CD14-positive monocyte (primary cell): ENCODE measurements around the gene HERPUD2. TPM values are rescaled to one million over a fixed set of nuclear protein-coding genes. Genes with fewer than 3 reads are reported as not detected.
"Not testable (repeated sequence)": the region's sequence is repeated elsewhere in the genome, so short reads cannot be mapped to it uniquely, and the experiment has no call there.

Experiments used
- DNase-seq, 3 donors: peaks; one replicate each; pipeline ENCODE4 v3.0.0-alpha.2; 2011 to 2022
- H2AFZ ChIP-seq: 2 replicates; pipeline ENCODE4 v1.6.0; 2012; ENCODE audit warnings: mild to moderate bottlenecking, low read depth, low read length, inconsistent platforms; ENCODE audit not compliant: insufficient read depth, poor library complexity, severe bottlenecking
- H3K27ac ChIP-seq, 2 donors: 1 replicate in 1 of 2; 2 replicates in 1 of 2; pipeline ENCODE4 v1.5.1; 2012 to 2013; ENCODE audit warnings: low read length in 2 of 2, control low read depth in 1 of 2, inconsistent platforms in 1 of 2, low read depth in 1 of 2, mild to moderate bottlenecking in 1 of 2
- H3K27me3 ChIP-seq, 2 donors: one replicate each; pipeline versions ENCODE4 v1.6.0 to v1.6.1; 2011 to 2013; ENCODE audit warnings: low read length in 2 of 2; ENCODE audit not compliant: control insufficient read depth in 2 of 2, insufficient read depth in 2 of 2
- H3K36me3 ChIP-seq, 2 donors: replicated peaks in 1 of 2; 1 replicate in 1 of 2; 2 replicates in 1 of 2; pipeline versions ENCODE4 v1.5.1 to v1.6.1; 2012 to 2013; ENCODE audit warnings: low read length in 2 of 2, control low read depth in 1 of 2, inconsistent platforms in 1 of 2, mild to moderate bottlenecking in 1 of 2; ENCODE audit not compliant: insufficient read depth in 2 of 2, control insufficient read depth in 1 of 2
- H3K4me1 ChIP-seq, 2 donors: 1 replicate in 1 of 2; 2 replicates in 1 of 2; pipeline versions ENCODE4 v1.5.1 to v1.6.1; 2012 to 2013; ENCODE audit warnings: low read length in 2 of 2, control low read depth in 1 of 2, inconsistent platforms in 1 of 2, mild to moderate bottlenecking in 1 of 2, moderate library complexity in 1 of 2; ENCODE audit not compliant: insufficient read depth in 2 of 2, control insufficient read depth in 1 of 2
- H3K4me2 ChIP-seq: replicated peaks from 2 replicates; pipeline ENCODE3; 2012; ENCODE audit warnings: low read length, moderate library complexity, mild to moderate bottlenecking; ENCODE audit not compliant: poor library complexity, severe bottlenecking; ENCODE audit errors: extremely low read depth
- H3K4me3 ChIP-seq, 3 experiments: fragments of 200-600 bp in 1 of 3; sonication (generic) in 1 of 3; replicated peaks in 1 of 3; 1 replicate in 2 of 3; 2 replicates in 1 of 3; pipeline ENCODE4 v1.5.1; 2011 to 2013; ENCODE audit warnings: low read length in 3 of 3, mild to moderate bottlenecking in 3 of 3, control low read depth in 2 of 3, low read depth in 2 of 3, inconsistent platforms in 1 of 3, moderate library complexity in 1 of 3
- H3K79me2 ChIP-seq: 2 replicates; pipeline ENCODE4 v1.6.0; 2012; ENCODE audit warnings: mild to moderate bottlenecking, control low read depth, inconsistent platforms, low read length, moderate library complexity; ENCODE audit not compliant: insufficient read depth
- H3K9ac ChIP-seq: 2 replicates; pipeline ENCODE4 v1.6.0; 2017; ENCODE audit warnings: low read length, mild to moderate bottlenecking; ENCODE audit not compliant: insufficient read depth, poor library complexity, severe bottlenecking
- H3K9me3 ChIP-seq, 2 donors: replicated peaks in 1 of 2; 1 replicate in 1 of 2; 2 replicates in 1 of 2; pipeline versions ENCODE4 v1.5.1 to v1.6.1; 2012 to 2013; ENCODE audit warnings: low read length in 2 of 2, control low read depth in 1 of 2; ENCODE audit not compliant: control insufficient read depth in 1 of 2, insufficient read depth in 1 of 2
- H4K20me1 ChIP-seq: 2 replicates; pipeline ENCODE4 v1.6.0; 2012; ENCODE audit warnings: mild to moderate bottlenecking, low read length, control low read depth, moderate library complexity; ENCODE audit not compliant: insufficient read depth
- H3K27ac Mint-ChIP-seq, 7 donors: one replicate each; pipeline ENCODE4 v1.8.0; 2020; ENCODE audit warnings: mild to moderate bottlenecking in 7 of 7, mixed read lengths in 7 of 7, moderate library complexity in 6 of 7, inconsistent platforms in 2 of 7
- H3K27me3 Mint-ChIP-seq, 3 donors: one replicate each; pipeline ENCODE4 v1.8.0; 2021 to 2022; ENCODE audit warnings: low read depth in 3 of 3, mild to moderate bottlenecking in 3 of 3, mixed read lengths in 3 of 3, moderate library complexity in 3 of 3, inconsistent platforms in 1 of 3
- H3K36me3 Mint-ChIP-seq, 2 donors: one replicate each; pipeline ENCODE4 v1.8.0; 2020; ENCODE audit warnings: mixed read lengths in 2 of 2, inconsistent platforms in 1 of 2, mild to moderate bottlenecking in 1 of 2
- H3K4me1 Mint-ChIP-seq: one replicate; pipeline ENCODE4 v1.8.0; 2020; ENCODE audit warnings: mild to moderate bottlenecking, mixed read lengths
- H3K4me3 Mint-ChIP-seq, 2 donors: one replicate each; pipeline ENCODE4 v1.8.0; 2020; ENCODE audit warnings: mild to moderate bottlenecking in 2 of 2, mixed read lengths in 2 of 2, moderate library complexity in 1 of 2
- H3K9me3 Mint-ChIP-seq, 7 donors: one replicate each; pipeline ENCODE4 v1.8.0; 2020 to 2022; ENCODE audit warnings: mixed read lengths in 7 of 7, mild to moderate bottlenecking in 6 of 7, moderate library complexity in 6 of 7, inconsistent platforms in 2 of 7
- CTCF ChIP-seq: fragments of 200-600 bp; IDR thresholded peaks from one replicate; pipeline ENCODE4 v1.8.0; 2022; ENCODE audit warnings: antibody characterized with exemption, mild to moderate bottlenecking
- WGBS: methylation state at CpG from one replicate; pipeline ENCODE4 v1.1.5; 2013; ENCODE audit warnings: missing lambda C conversion rate; ENCODE audit not compliant: insufficient coverage; 5-methylcytosine and 5-hydroxymethylcytosine counted together
- intact Hi-C, 2 donors: fragments of 100-400 bp; cut with micrococcal nuclease; formaldehyde crosslinking; loops; one replicate each; pipeline versions ENCODE4 v1.15.0 to v1.15.1; 2023
- polyA plus RNA-seq, 3 donors: library from polyadenylated mRNA; depleted of rRNA in 1 of 3; unstranded in 2 of 3; stranded (reverse) in 1 of 3; fragments of 300-500 nt in 2 of 3; fragments of >200 nt in 1 of 3; fragmentation: Illumina TruSeq in 2 of 3; gene quantifications; 1 replicate in 2 of 3; 2 replicates in 1 of 3; pipeline ENCODE4 v1.2.3, GENCODE V29; 2012 to 2021

Gene HERPUD2
- polyA plus RNA-seq, 3 donors, result 36.1 to 40.9 (median 36.4) TPM

DNA sequence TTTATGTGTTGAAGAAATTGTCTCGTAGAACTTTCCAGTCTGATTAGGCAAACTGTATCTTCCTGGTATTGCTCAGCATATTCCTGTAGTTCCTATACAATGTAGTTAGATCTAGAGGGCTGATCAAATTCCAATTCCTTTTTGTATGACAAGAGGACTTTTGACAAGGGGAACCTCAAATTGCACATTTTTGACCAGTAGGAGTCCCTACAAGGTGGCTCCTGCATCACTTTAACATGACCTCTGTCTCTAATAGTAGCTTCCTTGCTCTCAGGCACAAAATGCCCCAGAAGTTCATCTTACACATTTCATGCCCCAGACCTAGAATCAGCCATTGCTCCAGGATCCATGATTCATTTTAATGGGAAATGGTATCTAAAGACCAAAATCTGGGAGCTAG lies 18.7 kb downstream of the HERPUD2 start:
- WGBS, result no CpG with 5 or more reads among the region's 1 CpG
- peaks cover 0 to 10% of the 10 kb centered on the region in 2 donors for H3K36me3 ChIP-seq
- DNase-seq, result no peak
- no peaks in the 10 kb centered on the region for H3K27me3 ChIP-seq
- peak overlapping the region in 1 of 2 donors; percentile 16 for H3K27ac ChIP-seq
- peak; percentile 14 for TF ChIP-seq CTCF
- Mint-ChIP-seq H3K9me3 (no peaks in the 10 kb centered on the region), H3K4me1 (peaks cover 18% of the 10 kb centered on the region), H3K4me3 (no peak overlapping the region), H3K36me3 (peaks cover 14 to 18% of the 10 kb centered on the region in 2 donors), H3K27ac (no peak overlapping the region), H3K27me3 (no peaks in the 10 kb centered on the region)
- H3K4me1 ChIP-seq, result no peaks in the 10 kb centered on the region
- no peak overlapping the region for H3K4me3 ChIP-seq
- no peak overlapping the region for H3K9ac ChIP-seq
- H3K4me2 ChIP-seq, result no peak overlapping the region
- H2AFZ ChIP-seq, result no peak overlapping the region
- H3K9me3 ChIP-seq, result no peaks in the 10 kb centered on the region
- H4K20me1 ChIP-seq, result peaks cover 98% of the 10 kb centered on the region
- peaks cover 71% of the 10 kb centered on the region for H3K79me2 ChIP-seq
- intact Hi-C loops, result no loop called here

DNA sequence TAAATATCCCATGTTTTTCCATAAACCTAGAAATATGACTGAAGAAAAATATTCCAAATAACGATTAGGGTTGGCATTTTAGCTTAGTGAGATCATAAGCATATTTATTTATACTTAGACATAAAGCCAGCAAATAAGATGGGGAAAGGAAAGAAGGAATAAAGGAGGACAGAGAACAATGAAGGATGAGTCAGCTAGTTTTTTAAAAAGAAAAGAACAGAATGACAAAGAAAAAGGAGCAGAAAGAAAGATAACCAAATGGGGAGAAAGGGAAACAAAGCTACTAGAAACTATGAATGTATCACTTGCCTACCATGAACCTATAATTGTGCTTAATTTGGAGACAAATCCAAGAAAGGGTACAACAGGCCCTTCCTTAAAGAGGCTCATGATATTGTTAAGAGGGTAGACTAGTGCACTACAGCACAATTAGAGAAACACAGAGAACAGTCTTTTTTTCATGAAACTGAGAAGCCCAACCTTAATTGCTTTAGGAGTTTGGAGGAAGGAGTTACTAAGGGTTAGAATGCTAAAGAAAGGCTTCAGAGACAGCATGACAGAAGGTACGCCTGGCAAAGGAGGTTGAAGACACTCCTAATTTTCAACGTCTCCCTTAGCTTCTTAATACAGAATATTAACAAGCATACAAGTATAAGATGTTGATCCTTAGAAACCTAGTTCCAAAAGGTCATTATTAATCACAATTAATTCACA lies 23.9 kb downstream of the HERPUD2 start:
- intact Hi-C loops, result no loop called here
- Histone ChIP-seq H3K27ac (no peak overlapping the region), H3K4me3 (no peak overlapping the region), H3K27me3 (no peaks in the 10 kb centered on the region), H4K20me1 (peaks cover 66% of the 10 kb centered on the region), H3K9ac (no peak overlapping the region), H2AFZ (no peak overlapping the region), H3K79me2 (peaks cover 27% of the 10 kb centered on the region), H3K36me3 (peaks cover 33 to 57% of the 10 kb centered on the region in 2 donors), H3K9me3 (no peaks in the 10 kb centered on the region), H3K4me2 (no peak overlapping the region), H3K4me1 (no peaks in the 10 kb centered on the region)
- no CpG with 5 or more reads among the region's 3 CpGs for WGBS
- Mint-ChIP-seq H3K27ac (peak overlapping the region in 2 of 7 donors; percentile 12 to 56), H3K27me3 (peaks cover 0 to 2% (median 0%) of the 10 kb centered on the region in 3 donors), H3K36me3 (peaks cover 46 to 56% of the 10 kb centered on the region in 2 donors), H3K4me3 (no peak overlapping the region), H3K4me1 (peaks cover 4% of the 10 kb centered on the region), H3K9me3 (peaks cover 0 to 5% (median 3%) of the 10 kb centered on the region in 7 donors)
- DNase-seq, result no peak
- TF ChIP-seq CTCF, result no peak

DNA sequence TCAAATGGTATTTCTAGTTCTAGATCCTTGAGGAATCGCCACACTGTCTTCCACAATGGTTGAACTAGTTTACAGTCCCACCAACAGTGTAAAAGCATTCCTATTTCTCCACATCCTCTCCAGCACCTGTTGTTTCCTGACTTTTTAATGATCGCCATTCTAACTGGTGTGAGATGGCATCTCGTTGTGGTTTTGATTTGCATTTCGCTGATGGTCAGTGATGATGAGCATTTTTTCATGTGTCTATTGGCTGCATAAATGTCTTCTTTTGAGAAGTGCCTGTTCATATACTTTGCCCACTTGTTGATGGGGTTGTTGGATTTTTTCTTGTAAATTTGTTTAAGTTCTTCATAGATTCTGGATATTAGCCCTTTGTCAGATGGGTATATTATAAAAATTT lies 34.5 kb downstream of the HERPUD2 start:
- H3K27me3 ChIP-seq, H3K27me3 Mint-ChIP-seq, DNase-seq, H3K27ac Mint-ChIP-seq, H3K79me2 ChIP-seq, H2AFZ ChIP-seq, H3K9ac ChIP-seq, H3K4me1 Mint-ChIP-seq, H3K4me3 ChIP-seq, H3K9me3 ChIP-seq, H3K4me1 ChIP-seq, H4K20me1 ChIP-seq, intact Hi-C loops, H3K4me2 ChIP-seq, H3K27ac ChIP-seq, H3K4me3 Mint-ChIP-seq: not testable (repeated sequence)
- H3K36me3 ChIP-seq, result peaks cover 13 to 26% of the 10 kb centered on the region in 2 donors
- H3K36me3 Mint-ChIP-seq, result peaks cover 40 to 61% of the 10 kb centered on the region in 2 donors
- H3K9me3 Mint-ChIP-seq, result peaks cover 6 to 17% (median 9%) of the 10 kb centered on the region in 7 donors
- no CpG with 5 or more reads among the region's 4 CpGs for WGBS
